HK-2 (cell line): ENCODE results near the gene DUSP18.
"Not testable (repeated sequence)": the region's sequence is repeated elsewhere in the genome, so short reads cannot be mapped to it uniquely, and the experiment has no call there.

Experiments
- DNase-seq: peaks from one replicate; pipeline ENCODE4 v3.0.0-alpha.2; 2018; ENCODE audit not compliant: unreplicated experiment

The DUSP18 gene

GRCh38 chr22:30640361-30640760 lies 27.3 kb downstream of the DUSP18 start:
- no peak for DNase-seq

GRCh38 chr22:30637701-30638114 lies 30.0 kb downstream of the DUSP18 start:
- no peak for DNase-seq

- peak; percentile 22 for DNase-seq
These were observed 31.2 kb downstream of the DUSP18 start for GRCh38 chr22:30636226-30637077.

- peak; percentile 93 for DNase-seq
These were observed 32.1 kb downstream of the DUSP18 start, which contains the start of gene SLC35E4 for GRCh38 chr22:30635273-30636225. Gene SLC35E4, plus strand, starts transcription at chr22:30635781. Its CDS starts 670 bp downstream, at chr22:30636451.

- DNase-seq = peak; percentile 83
These were observed 33.0 kb downstream of the DUSP18 start for GRCh38 chr22:30634471-30635233.

- not testable (repeated sequence) for DNase-seq
These were observed 36.2 kb downstream of the DUSP18 start for GRCh38 chr22:30631469-30631868.

GRCh38 chr22:30628491-30628890 lies 39.2 kb downstream of the DUSP18 start:
- DNase-seq = no peak

- DNase-seq = no peak
These were observed 40.2 kb downstream of the DUSP18 start for GRCh38 chr22:30627471-30627870.

- no peak for DNase-seq
These were observed 41.3 kb downstream of the DUSP18 start for GRCh38 chr22:30626413-30626812.

GRCh38 chr22:30619909-30620308 lies 47.8 kb downstream of the DUSP18 start:
- DNase-seq = not testable (repeated sequence)

- DNase-seq = no peak
These were observed 49.9 kb downstream of the DUSP18 start for GRCh38 chr22:30617819-30618218.

GRCh38 chr22:30615543-30615954 lies 52.1 kb downstream of the DUSP18 start:
- no peak for DNase-seq

GRCh38 chr22:30614879-30615278 lies 52.8 kb downstream of the DUSP18 start:
- no peak for DNase-seq

- DNase-seq = no peak
These were observed 53.4 kb downstream of the DUSP18 start for GRCh38 chr22:30614268-30614667.

- no peak for DNase-seq
These were observed 54.9 kb downstream of the DUSP18 start for GRCh38 chr22:30612789-30613188.
